HG02623 (cell line): ENCODE measurements around the gene MAN1C1.
"Not testable (repeated sequence)": the region's sequence is repeated elsewhere in the genome, so short reads cannot be mapped to it uniquely, and the experiment has no call there.

ENCODE experiments used
- ATAC-seq: cut with Tn5 transposase; IDR thresholded peaks from one replicate; pipeline ENCODE4 v1.9.1; 2021; ENCODE audit warnings: moderate library complexity; ENCODE audit not compliant: unreplicated experiment

The MAN1C1 gene

GRCh38 chr1:25695090-25695770, 78.6 kb downstream of the MAN1C1 start:
- no peak for ATAC-seq

- no peak for ATAC-seq
Observed at GRCh38 chr1:25695771-25696311, 79.2 kb downstream of the MAN1C1 start.

GRCh38 chr1:25696643-25697042, 80.1 kb downstream of the MAN1C1 start:
- ATAC-seq, result not testable (repeated sequence)

- no peak for ATAC-seq
Observed at GRCh38 chr1:25697435-25698217, 81.0 kb downstream of the MAN1C1 start.

- ATAC-seq, result no peak
Observed at GRCh38 chr1:25698252-25698651, 81.7 kb downstream of the MAN1C1 start.

GRCh38 chr1:25699059-25699458, 82.5 kb downstream of the MAN1C1 start:
- ATAC-seq, result not testable (repeated sequence)

GRCh38 chr1:25699500-25700143, 83.0 kb downstream of the MAN1C1 start:
- no peak for ATAC-seq

- ATAC-seq, result no peak
Observed at GRCh38 chr1:25700144-25700523, 83.5 kb downstream of the MAN1C1 start.

- ATAC-seq, result no peak
Observed at GRCh38 chr1:25700626-25701025, 84.0 kb downstream of the MAN1C1 start.

GRCh38 chr1:25701030-25701785, 84.6 kb downstream of the MAN1C1 start:
- no peak for ATAC-seq

GRCh38 chr1:25702101-25702775, 85.6 kb downstream of the MAN1C1 start:
- ATAC-seq, result no peak

- no peak for ATAC-seq
Observed at GRCh38 chr1:25703041-25703440, 86.5 kb downstream of the MAN1C1 start.

- ATAC-seq, result no peak
Observed at GRCh38 chr1:25703671-25704266, 87.2 kb downstream of the MAN1C1 start.

- no peak for ATAC-seq
Observed at GRCh38 chr1:25704267-25704691, 87.7 kb downstream of the MAN1C1 start.

- ATAC-seq, result no peak
Observed at GRCh38 chr1:25705699-25706098, 89.1 kb downstream of the MAN1C1 start.

- ATAC-seq, result no peak
Observed at GRCh38 chr1:25706146-25707089, 89.8 kb downstream of the MAN1C1 start.

GRCh38 chr1:25707280-25708016, 90.9 kb downstream of the MAN1C1 start:
- no peak for ATAC-seq
